Activated T-helper 1 cell treated with anti-CD3 and anti-CD28 coated beads, Interleukin-12 subunit alpha, Interleukin-12 subunit beta, Interleukin-2, Interleukin-4 antibody, amounts not matched to agents 30 ng/mL and 10 ng/mL and 1 ng/mL, durations not matched to agents 14 hours and 24 hours and 36 hours (primary cell): ENCODE data around the gene ARRDC1. TPM values are rescaled to one million over a fixed set of nuclear protein-coding genes. Genes with fewer than 3 reads are reported as not detected.
"Not testable (repeated sequence)": the region's sequence is repeated elsewhere in the genome, so short reads cannot be mapped to it uniquely, and the experiment has no call there.

ENCODE experiments used
- DNase-seq: peaks from one replicate; pipeline ENCODE4 v3.0.0; 2021; ENCODE audit warnings: low spot score
- H3K27ac Mint-ChIP-seq: one replicate; pipeline ENCODE4 v1.8.0; 2021; ENCODE audit warnings: mild to moderate bottlenecking, mixed read lengths
- H3K27me3 Mint-ChIP-seq: one replicate; pipeline ENCODE4 v1.8.0; 2022; ENCODE audit warnings: mild to moderate bottlenecking, moderate library complexity, mixed read lengths; ENCODE audit not compliant: insufficient read depth
- H3K36me3 Mint-ChIP-seq: one replicate; pipeline ENCODE4 v1.8.0; 2021; ENCODE audit warnings: low read depth, mixed read lengths
- H3K4me1 Mint-ChIP-seq: one replicate; pipeline ENCODE4 v1.8.0; 2021; ENCODE audit warnings: low read depth, mixed read lengths
- H3K4me3 Mint-ChIP-seq: one replicate; pipeline ENCODE4 v1.8.0; 2021; ENCODE audit warnings: mild to moderate bottlenecking, moderate library complexity, mixed read lengths
- H3K9me3 Mint-ChIP-seq: one replicate; pipeline ENCODE4 v1.8.0; 2021; ENCODE audit warnings: mixed read lengths
- intact Hi-C: fragments of 100-400 bp; cut with micrococcal nuclease; formaldehyde crosslinking; loops from one replicate; pipeline ENCODE4 v1.15.1; 2024
- total RNA-seq: library from RNA; stranded (reverse); gene quantifications from 2 replicates; pipeline ENCODE4 v1.2.3, GENCODE V29; 2022

The ARRDC1 gene
- total RNA-seq, 1 donor from 2014 or later = 70.3 TPM

- peak overlapping the region; percentile 84 for H3K27ac Mint-ChIP-seq
- H3K4me1 Mint-ChIP-seq = peaks cover 21% of the 10 kb centered on the region
- peaks cover 1% of the 10 kb centered on the region for H3K27me3 Mint-ChIP-seq
- intact Hi-C loops = loop anchor here (1.0 kb wide), 4 partner anchors 10 to 38 kb away; partner anchors contain the start of genes ARRDC1, EHMT1 and MRPL41
- H3K36me3 Mint-ChIP-seq = peaks cover 19% of the 10 kb centered on the region
- peak overlapping the region; percentile 90 for H3K4me3 Mint-ChIP-seq
- DNase-seq = no peak
- H3K9me3 Mint-ChIP-seq = no peaks in the 10 kb centered on the region
Observed at GRCh38 chr9:137589441-137590122, 15.9 kb upstream of the ARRDC1 start.

- no peak overlapping the region for H3K27ac Mint-ChIP-seq
- no peak overlapping the region for H3K4me3 Mint-ChIP-seq
- H3K36me3 Mint-ChIP-seq = peaks cover 19% of the 10 kb centered on the region
- H3K27me3 Mint-ChIP-seq = peaks cover 1% of the 10 kb centered on the region
- no peak for DNase-seq
- no peaks in the 10 kb centered on the region for H3K9me3 Mint-ChIP-seq
- peaks cover 21% of the 10 kb centered on the region for H3K4me1 Mint-ChIP-seq
- intact Hi-C loops = loop anchor here (1.0 kb wide), 4 partner anchors 11 to 39 kb away; partner anchors contain the start of genes ARRDC1, EHMT1 and MRPL41
Observed at GRCh38 chr9:137590123-137590468, 15.4 kb upstream of the ARRDC1 start.

- H3K4me1 Mint-ChIP-seq = peaks cover 21% of the 10 kb centered on the region
- peak; percentile 90 for DNase-seq
- intact Hi-C loops = loop anchor here (1.0 kb wide), 4 partner anchors 11 to 39 kb away; partner anchors contain the start of genes ARRDC1, EHMT1 and MRPL41
- peaks cover 1% of the 10 kb centered on the region for H3K27me3 Mint-ChIP-seq
- peak within 1 kb of the TSS; percentile 99 for H3K4me3 Mint-ChIP-seq
- H3K27ac Mint-ChIP-seq = peak within 1 kb of the TSS; percentile 97
- no peaks in the 10 kb centered on the region for H3K9me3 Mint-ChIP-seq
- H3K36me3 Mint-ChIP-seq = peaks cover 19% of the 10 kb centered on the region
Observed at GRCh38 chr9:137590469-137591383, 14.8 kb upstream of the ARRDC1 start, which contains the start of gene ZMYND19. TSS of gene ZMYND19 (minus strand) at chr9:137590512. CDS start at chr9:137590263, 249 bp downstream.

- intact Hi-C loops = no loop called here
- Mint-ChIP-seq H3K4me3 (peak overlapping the region; percentile 49), H3K36me3 (peaks cover 8% of the 10 kb centered on the region), H3K27ac (no peak overlapping the region), H3K27me3 (peaks cover 1% of the 10 kb centered on the region), H3K9me3 (no peaks in the 10 kb centered on the region), H3K4me1 (peaks cover 19% of the 10 kb centered on the region)
- DNase-seq = no peak
Observed at GRCh38 chr9:137592767-137593166, 12.7 kb upstream of the ARRDC1 start.

GRCh38 chr9:137593176-137593575 is 12.3 kb upstream of the ARRDC1 start:
- Mint-ChIP-seq H3K36me3 (peaks cover 4% of the 10 kb centered on the region), H3K9me3 (no peaks in the 10 kb centered on the region), H3K4me1 (peaks cover 16% of the 10 kb centered on the region), H3K27ac (no peak overlapping the region), H3K4me3 (peak overlapping the region; percentile 49), H3K27me3 (peaks cover 1% of the 10 kb centered on the region)
- intact Hi-C loops = no loop called here
- DNase-seq = no peak

GRCh38 chr9:137596577-137596976 is 8.9 kb upstream of the ARRDC1 start:
- H3K9me3 Mint-ChIP-seq, H3K27ac Mint-ChIP-seq, H3K36me3 Mint-ChIP-seq, H3K4me1 Mint-ChIP-seq, H3K27me3 Mint-ChIP-seq, intact Hi-C loops, DNase-seq, H3K4me3 Mint-ChIP-seq: not testable (repeated sequence)

GRCh38 chr9:137598943-137599342 is 6.5 kb upstream of the ARRDC1 start:
- Mint-ChIP-seq H3K27me3 (peaks cover 6% of the 10 kb centered on the region), H3K9me3 (no peaks in the 10 kb centered on the region), H3K4me3 (no peak overlapping the region), H3K4me1 (peaks cover 16% of the 10 kb centered on the region), H3K36me3 (no peaks in the 10 kb centered on the region), H3K27ac (no peak overlapping the region)
- DNase-seq = no peak
- intact Hi-C loops = no loop called here

GRCh38 chr9:137602661-137603060 is 2.8 kb upstream of the ARRDC1 start:
- Mint-ChIP-seq H3K9me3 (no peaks in the 10 kb centered on the region), H3K4me3 (peak overlapping the region; percentile 28), H3K4me1 (peaks cover 26% of the 10 kb centered on the region), H3K36me3 (no peaks in the 10 kb centered on the region), H3K27me3 (peaks cover 6% of the 10 kb centered on the region), H3K27ac (no peak overlapping the region)
- intact Hi-C loops = loop anchor here (10.0 kb wide), 1 partner anchor 1358 kb away; the partner anchor contains the start of gene QSOX2
- no peak for DNase-seq

GRCh38 chr9:137603879-137604278 is 1.6 kb upstream of the ARRDC1 start:
- H3K4me3 Mint-ChIP-seq = peak overlapping the region; percentile 51
- peaks cover 6% of the 10 kb centered on the region for H3K27me3 Mint-ChIP-seq
- no peaks in the 10 kb centered on the region for H3K36me3 Mint-ChIP-seq
- no peaks in the 10 kb centered on the region for H3K9me3 Mint-ChIP-seq
- intact Hi-C loops = loop anchor here (10.0 kb wide), 1 partner anchor 1359 kb away; the partner anchor contains the start of gene QSOX2
- peaks cover 20% of the 10 kb centered on the region for H3K4me1 Mint-ChIP-seq
- no peak overlapping the region for H3K27ac Mint-ChIP-seq
- no peak for DNase-seq

GRCh38 chr9:137604345-137605086 is 970 bp upstream of the ARRDC1 start:
- H3K4me1 Mint-ChIP-seq = peaks cover 20% of the 10 kb centered on the region
- intact Hi-C loops = loop anchor here (1.0 to 10.0 kb wide), 8 partner anchors 14 to 1697 kb away; partner anchors contain the start of genes CAMSAP1, MRPL41, NSMF and QSOX2
- peaks cover 6% of the 10 kb centered on the region for H3K27me3 Mint-ChIP-seq
- no peaks in the 10 kb centered on the region for H3K9me3 Mint-ChIP-seq
- no peak for DNase-seq
- peak overlapping the region; percentile 51 for H3K4me3 Mint-ChIP-seq
- no peaks in the 10 kb centered on the region for H3K36me3 Mint-ChIP-seq
- H3K27ac Mint-ChIP-seq = no peak overlapping the region

- intact Hi-C loops = loop anchor here (5.0 to 10.0 kb wide), 2 partner anchors 1361 to 1699 kb away; partner anchors contain the start of genes CAMSAP1 and QSOX2
- H3K4me1 Mint-ChIP-seq = peaks cover 20% of the 10 kb centered on the region
Observed at GRCh38 chr9:137606005-137606621, 627 bp downstream of the ARRDC1 start.

GRCh38 chr9:137606734-137607138 is 1.2 kb downstream of the ARRDC1 start:
- peak overlapping the region; percentile 74 for H3K27ac Mint-ChIP-seq
- intact Hi-C loops = loop anchor here (5.0 to 10.0 kb wide), 2 partner anchors 1362 to 1699 kb away; partner anchors contain the start of genes CAMSAP1 and QSOX2

More at GRCh38 chr9:137606005-137606621, 627 bp downstream of the ARRDC1 start:
- H3K9me3 Mint-ChIP-seq = no peaks in the 10 kb centered on the region
- peak overlapping the region; percentile 85 for H3K4me3 Mint-ChIP-seq
- DNase-seq = no peak
- H3K36me3 Mint-ChIP-seq = no peaks in the 10 kb centered on the region
- peak overlapping the region; percentile 74 for H3K27ac Mint-ChIP-seq
- H3K27me3 Mint-ChIP-seq = peaks cover 6% of the 10 kb centered on the region

More at GRCh38 chr9:137606734-137607138, 1.2 kb downstream of the ARRDC1 start:
- no peaks in the 10 kb centered on the region for H3K36me3 Mint-ChIP-seq
- H3K4me3 Mint-ChIP-seq = peak overlapping the region; percentile 85
- H3K27me3 Mint-ChIP-seq = peaks cover 6% of the 10 kb centered on the region
- H3K9me3 Mint-ChIP-seq = no peaks in the 10 kb centered on the region
- DNase-seq = no peak
- H3K4me1 Mint-ChIP-seq = peaks cover 20% of the 10 kb centered on the region
